WI38 (cell line): ENCODE data around the gene PLXNB2.
A peak's percentile ranks its signal among the peaks of the same experiment; 100 is the strongest.

Source experiments
- H3K4me3 ChIP-seq: 2 replicates; pipeline ENCODE4 v1.5.1; 2011; ENCODE audit warnings: low read depth, mild to moderate bottlenecking, control low read depth, low read length
- TF ChIP-seq, protein P1 (sequence below): IDR thresholded peaks from 2 replicates; pipeline ENCODE4 v1.5.1; 2012; ENCODE audit warnings: low read depth, mild to moderate bottlenecking, control low read depth, low read length

PLXNB2 gene

DNA sequence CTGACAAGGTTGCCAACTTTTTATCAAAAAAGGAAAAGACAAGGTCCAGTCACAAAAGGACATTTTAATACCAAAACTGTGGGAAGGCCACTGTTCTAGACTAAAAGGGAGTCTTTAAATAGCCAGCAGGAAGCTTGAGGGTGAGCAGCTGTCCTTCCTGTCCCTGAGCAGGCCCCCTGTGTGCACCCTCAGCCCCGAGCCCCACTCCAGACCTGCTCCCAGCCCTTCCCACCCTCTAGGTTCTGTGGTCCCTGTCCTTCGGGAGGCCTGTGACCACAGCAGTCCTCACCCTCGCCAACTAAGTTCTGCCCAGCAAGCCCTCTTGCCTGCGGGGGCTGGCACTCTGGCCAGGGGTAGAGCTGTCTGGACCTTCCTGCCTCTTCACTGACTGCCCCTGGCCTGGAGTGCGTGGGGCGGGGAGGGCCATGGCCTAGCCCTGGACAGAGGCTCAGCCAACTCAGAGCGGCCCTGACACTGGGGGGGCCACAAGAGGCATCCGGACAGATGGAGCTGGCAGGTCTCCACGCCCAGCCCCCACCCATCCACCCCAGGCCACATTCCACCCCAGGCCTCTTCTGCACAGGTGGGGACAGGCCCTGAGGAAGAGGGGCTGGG, 1.6 kb upstream of the PLXNB2 start:
- no peak overlapping the region for H3K4me3 ChIP-seq
- TF ChIP-seq, protein P1, sequence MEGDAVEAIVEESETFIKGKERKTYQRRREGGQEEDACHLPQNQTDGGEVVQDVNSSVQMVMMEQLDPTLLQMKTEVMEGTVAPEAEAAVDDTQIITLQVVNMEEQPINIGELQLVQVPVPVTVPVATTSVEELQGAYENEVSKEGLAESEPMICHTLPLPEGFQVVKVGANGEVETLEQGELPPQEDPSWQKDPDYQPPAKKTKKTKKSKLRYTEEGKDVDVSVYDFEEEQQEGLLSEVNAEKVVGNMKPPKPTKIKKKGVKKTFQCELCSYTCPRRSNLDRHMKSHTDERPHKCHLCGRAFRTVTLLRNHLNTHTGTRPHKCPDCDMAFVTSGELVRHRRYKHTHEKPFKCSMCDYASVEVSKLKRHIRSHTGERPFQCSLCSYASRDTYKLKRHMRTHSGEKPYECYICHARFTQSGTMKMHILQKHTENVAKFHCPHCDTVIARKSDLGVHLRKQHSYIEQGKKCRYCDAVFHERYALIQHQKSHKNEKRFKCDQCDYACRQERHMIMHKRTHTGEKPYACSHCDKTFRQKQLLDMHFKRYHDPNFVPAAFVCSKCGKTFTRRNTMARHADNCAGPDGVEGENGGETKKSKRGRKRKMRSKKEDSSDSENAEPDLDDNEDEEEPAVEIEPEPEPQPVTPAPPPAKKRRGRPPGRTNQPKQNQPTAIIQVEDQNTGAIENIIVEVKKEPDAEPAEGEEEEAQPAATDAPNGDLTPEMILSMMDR: no peak

GRCh38 chr22:50308597-50308935, 1.1 kb upstream of the PLXNB2 start:
- H3K4me3 ChIP-seq: no peak overlapping the region
- TF ChIP-seq, protein P1: no peak

DNA sequence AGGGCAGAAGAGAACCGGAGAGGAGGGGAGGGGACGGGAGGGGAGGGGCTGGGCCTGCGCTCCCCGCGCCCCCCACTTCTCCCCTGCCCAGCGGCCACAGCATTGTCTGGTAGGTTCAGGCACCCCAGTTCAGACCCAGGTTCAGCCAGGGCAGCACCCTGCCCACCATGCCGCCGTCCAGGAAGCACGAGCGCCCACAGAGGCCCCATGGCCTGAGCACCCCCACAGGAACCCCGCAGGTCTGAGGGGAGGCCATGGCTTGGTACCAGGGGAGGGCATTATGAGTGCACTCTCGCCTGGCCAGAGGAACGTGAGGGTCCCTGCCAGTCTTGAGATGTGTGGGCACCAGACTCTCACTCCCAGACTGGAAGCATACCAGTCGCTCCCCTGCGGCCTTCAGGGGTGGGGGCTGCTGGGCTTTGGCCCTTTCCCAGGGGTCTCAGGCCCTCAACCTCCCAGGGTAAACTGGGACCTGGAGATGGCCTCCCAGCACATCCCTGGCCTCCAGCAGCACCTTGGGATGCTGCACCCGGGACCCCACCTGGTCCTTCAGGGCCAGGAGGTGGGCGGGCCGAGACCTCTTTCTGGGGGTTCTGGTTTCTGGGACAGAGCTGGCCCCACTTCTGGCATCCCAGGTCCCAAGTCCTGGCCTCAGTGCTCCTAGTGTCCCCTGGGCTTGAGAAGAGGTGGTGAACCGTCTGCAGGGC, 597 bp upstream of the PLXNB2 start:
- no peak overlapping the region for H3K4me3 ChIP-seq
- TF ChIP-seq, protein P1: no peak

DNA sequence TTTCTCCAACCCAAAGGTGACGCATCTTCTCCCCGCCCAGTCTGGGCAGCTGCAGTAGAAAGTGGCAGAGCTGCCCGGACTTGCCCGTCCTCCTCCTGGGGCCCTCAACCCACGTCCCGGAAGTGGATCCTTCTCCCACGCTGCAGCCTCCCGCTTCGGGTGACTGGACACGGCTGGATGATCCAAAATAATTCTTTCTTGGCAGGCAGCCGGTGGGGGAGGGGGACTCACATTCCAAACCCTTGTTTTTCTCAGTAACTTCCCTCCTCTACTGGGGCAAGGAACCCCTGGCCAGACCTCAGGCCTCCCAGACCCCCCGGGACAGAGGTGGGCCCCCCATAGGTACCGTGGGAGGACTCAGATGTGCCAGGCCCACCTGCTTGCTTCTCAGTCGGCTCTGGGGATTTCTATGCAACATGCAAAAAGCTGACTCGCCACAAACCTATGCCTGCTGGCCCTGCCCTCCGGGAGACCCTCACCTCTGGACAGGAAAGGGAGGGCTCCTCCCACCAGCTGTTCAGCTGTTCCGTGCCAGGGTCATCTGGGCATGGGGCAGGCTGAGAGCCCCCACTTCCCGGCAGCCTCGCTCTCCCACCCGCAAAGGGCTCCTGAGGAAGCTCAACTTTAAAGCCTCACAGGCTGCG, 1.4 kb downstream of the PLXNB2 start:
- H3K4me3 ChIP-seq: peak overlapping the region; percentile 94
- TF ChIP-seq, protein P1: no peak

GRCh38 chr22:50305393-50305922, 2.0 kb downstream of the PLXNB2 start:
- H3K4me3 ChIP-seq: peak overlapping the region; percentile 94

GRCh38 chr22:50304528-50305392, 2.7 kb downstream of the PLXNB2 start:
- peak overlapping the region; percentile 94 for H3K4me3 ChIP-seq
- TF ChIP-seq, protein P1: no peak

More at GRCh38 chr22:50305393-50305922, 2.0 kb downstream of the PLXNB2 start:
- TF ChIP-seq, protein P1: no peak
